Upper lobe of left lung (tissue), 6 donors: ENCODE measurements around the gene IL17D. TPM values are rescaled to one million over a fixed set of nuclear protein-coding genes. Genes with fewer than 3 reads are reported as not detected.

Experiments
- ATAC-seq, 2 donors: fragments of 200-7000 bp; cut with Tn5 transposase; one replicate each; pipeline ENCODE4 v1.9.1; 2022; ENCODE audit warnings: mild to moderate bottlenecking in 2 of 2, moderate library complexity in 2 of 2; ENCODE audit not compliant: low FRiP score in 2 of 2
- DNase-seq, 2 donors: peaks; one replicate each; pipeline ENCODE4 v3.0.0-alpha.2; 2019 to 2020
- H3K27ac ChIP-seq, 4 donors: fragments of 200-600 bp; sonication (generic); one replicate each; pipeline ENCODE4 v1.5.1; 2016 to 2019
- H3K27me3 ChIP-seq, 4 donors: fragments of 200-600 bp; sonication (generic); one replicate each; pipeline ENCODE4 v1.5.1; 2017 to 2019
- H3K36me3 ChIP-seq, 4 donors: fragments of 200-600 bp; sonication (generic); one replicate each; pipeline ENCODE4 v1.5.1; 2016 to 2019
- H3K4me1 ChIP-seq, 4 donors: fragments of 200-600 bp; sonication (generic); one replicate each; pipeline ENCODE4 v1.5.1; 2018 to 2019
- H3K4me3 ChIP-seq, 4 donors: fragments of 200-600 bp; sonication (generic); one replicate each; pipeline ENCODE4 v1.5.1; 2017 to 2019; ENCODE audit warnings: mild to moderate bottlenecking in 2 of 4, moderate library complexity in 1 of 4
- H3K9me3 ChIP-seq, 4 donors: fragments of 200-600 bp; sonication (generic); one replicate each; pipeline ENCODE4 v1.5.1; 2018 to 2019
- CTCF ChIP-seq, 6 experiments: fragments of 450-650 bp in 4 of 6; fragments of 200-600 bp in 2 of 6; sonication (generic) in 2 of 6; IDR thresholded peaks; one replicate each; pipeline ENCODE4 v1.5.1; 2016 to 2019; ENCODE audit warnings: antibody characterized with exemption in 6 of 6
- EP300 ChIP-seq, 4 donors: sonication (generic); formaldehyde crosslinking; IDR thresholded peaks; one replicate each; pipeline ENCODE4 v1.5.1; 2017; ENCODE audit warnings: antibody characterized with exemption in 4 of 4, control low read depth in 2 of 4
- POLR2A ChIP-seq, 4 donors: fragments of 450-650 bp; IDR thresholded peaks; one replicate each; pipeline ENCODE4 v1.5.1; 2016 to 2017; ENCODE audit warnings: antibody characterized with exemption in 4 of 4, mild to moderate bottlenecking in 2 of 4
- POLR2AphosphoS5 ChIP-seq, 2 donors: sonication (generic); formaldehyde crosslinking; IDR thresholded peaks; one replicate each; pipeline ENCODE4 v1.5.1; 2017; ENCODE audit warnings: antibody characterized with exemption in 2 of 2
- WGBS, 2 donors: methylation state at CpG; one replicate each; pipeline ENCODE4 v1.1.5; 2017 to 2018; 5-methylcytosine and 5-hydroxymethylcytosine counted together
- total RNA-seq, 6 donors: library from RNA; depleted of rRNA in 4 of 6; stranded (reverse); fragments of >200 nt in 4 of 6; gene quantifications; one replicate each; pipeline versions ENCODE4 v1.1.0 to v1.2.1, GENCODE V29; 2016 to 2021
- donor health status: DM: no; HTN: no; CAD: no; lungs with moderate emphysema.
- donor health status: DM: no; HTN: yes; CAD: no; lungs with severe emphysema.

IL17D gene
- total RNA-seq, 6 donors from 2014 or later = 1.0 to 6.4 (median 2.4) TPM

- no peaks in the 10 kb centered on the region for H3K4me1 ChIP-seq
- ATAC-seq (no peak), DNase-seq (no peak)
- no peaks in the 10 kb centered on the region for H3K27me3 ChIP-seq
- TF ChIP-seq POLR2A (IDR thresholded peaks at IDR 0.05) (no peak), POLR2AphosphoS5 (IDR thresholded peaks at IDR 0.05) (no peak), CTCF (IDR thresholded peaks at IDR 0.05) (no peak), EP300 (IDR thresholded peaks at IDR 0.05) (no peak)
- H3K36me3 ChIP-seq = peaks cover 0 to 14% (median 0%) of the 10 kb centered on the region in 4 donors
- H3K4me3 ChIP-seq = no peak overlapping the region
- no peaks in the 10 kb centered on the region for H3K9me3 ChIP-seq
- WGBS, 2 donors = 88 to 89% methylated on average over 4 of the region's 4 CpGs
- H3K27ac ChIP-seq = no peak overlapping the region
Observed at GRCh38 chr13:20686863-20687579, 16.5 kb upstream of the IL17D start.

GRCh38 chr13:20689291-20689690 is 14.2 kb upstream of the IL17D start:
- no peak for DNase-seq
- no peaks in the 10 kb centered on the region for H3K9me3 ChIP-seq
- H3K4me1 ChIP-seq = no peaks in the 10 kb centered on the region
- H3K36me3 ChIP-seq = peaks cover 0 to 14% (median 0%) of the 10 kb centered on the region in 4 donors
- H3K27ac ChIP-seq = no peak overlapping the region
- H3K27me3 ChIP-seq = no peaks in the 10 kb centered on the region
- 95 to 98% methylated on average over 3 of the region's 3 CpGs for WGBS, 2 donors
- ATAC-seq = no peak
- no peak overlapping the region for H3K4me3 ChIP-seq
- no peak for TF ChIP-seq EP300 (IDR thresholded peaks at IDR 0.05)
- no peak for TF ChIP-seq POLR2A (IDR thresholded peaks at IDR 0.05)
- no peak for TF ChIP-seq POLR2AphosphoS5 (IDR thresholded peaks at IDR 0.05)
- no peak for TF ChIP-seq CTCF (IDR thresholded peaks at IDR 0.05)

GRCh38 chr13:20691616-20692015 is 11.9 kb upstream of the IL17D start:
- no peak for ATAC-seq
- TF ChIP-seq EP300 (IDR thresholded peaks at IDR 0.05) (no peak), POLR2AphosphoS5 (IDR thresholded peaks at IDR 0.05) (no peak), CTCF (IDR thresholded peaks at IDR 0.05) (no peak), POLR2A (IDR thresholded peaks at IDR 0.05) (no peak)
- WGBS, 2 donors = 69 to 70% methylated on average over 4 of the region's 4 CpGs
- no peak for DNase-seq
- H3K4me1 ChIP-seq = no peaks in the 10 kb centered on the region
- H3K9me3 ChIP-seq = no peaks in the 10 kb centered on the region
- no peaks in the 10 kb centered on the region for H3K27me3 ChIP-seq
- H3K4me3 ChIP-seq = no peak overlapping the region
- no peak overlapping the region for H3K27ac ChIP-seq
- peaks cover 0 to 14% (median 0%) of the 10 kb centered on the region in 4 donors for H3K36me3 ChIP-seq

- Histone ChIP-seq H3K36me3 (peaks cover 0 to 2% (median 0%) of the 10 kb centered on the region in 4 donors), H3K4me3 (no peak overlapping the region), H3K27me3 (no peaks in the 10 kb centered on the region), H3K27ac (no peak overlapping the region), H3K4me1 (no peaks in the 10 kb centered on the region), H3K9me3 (no peaks in the 10 kb centered on the region)
- 63 to 72% methylated on average over 4 of the region's 4 CpGs for WGBS, 2 donors
- TF ChIP-seq POLR2AphosphoS5 (IDR thresholded peaks at IDR 0.05) (no peak), EP300 (IDR thresholded peaks at IDR 0.05) (no peak), CTCF (IDR thresholded peaks at IDR 0.05) (no peak), POLR2A (IDR thresholded peaks at IDR 0.05) (no peak)
- DNase-seq (no peak), ATAC-seq (no peak)
Observed at GRCh38 chr13:20696073-20696472, 7.4 kb upstream of the IL17D start.

GRCh38 chr13:20699715-20700114 is 3.8 kb upstream of the IL17D start:
- peaks cover 8 to 25% (median 10%) of the 10 kb centered on the region in 4 donors for H3K4me1 ChIP-seq
- H3K36me3 ChIP-seq = no peaks in the 10 kb centered on the region
- no peak for DNase-seq
- WGBS, 2 donors = 92 to 94% methylated on average over 9 of the region's 9 CpGs
- TF ChIP-seq POLR2A (IDR thresholded peaks at IDR 0.05) (no peak), EP300 (IDR thresholded peaks at IDR 0.05) (no peak)
- H3K27me3 ChIP-seq = peaks cover 0 to 3% (median 0%) of the 10 kb centered on the region in 4 donors
- H3K4me3 ChIP-seq = no peak overlapping the region
- ATAC-seq = no peak
- H3K9me3 ChIP-seq = no peaks in the 10 kb centered on the region
- no peak overlapping the region for H3K27ac ChIP-seq
